ENCODE results near the gene RMND1.

RMND1 gene

GRCh38 chr6:151379933-151380847 lies 71.7 kb downstream of the RMND1 start:
- Histone ChIP-seq H3K56ac (ENCODE audit: low read length) (peak overlapping the region; percentile 6), H3K18ac (ENCODE audit: low read length) (no peak overlapping the region), H3K27ac (ENCODE audit: low read depth, low read length) (no peak overlapping the region)

GRCh38 chr6:151377095-151377494 lies 74.8 kb downstream of the RMND1 start:
- H3K79me2 ChIP-seq (ENCODE audit: control insufficient read depth, insufficient read depth, low read length) = peaks cover 38% of the 10 kb centered on the region
- no peak overlapping the region for H3K4me3 ChIP-seq (ENCODE audit: low read length)
- H2AK5ac ChIP-seq (ENCODE audit: low read length) = no peak overlapping the region
- no peak overlapping the region for H2BK120ac ChIP-seq (ENCODE audit: low read depth, low read length)
- no peak overlapping the region for H3K18ac ChIP-seq (ENCODE audit: low read length)
- no peak overlapping the region for H3K23ac ChIP-seq (ENCODE audit: low read length)
- H2BK5ac ChIP-seq (ENCODE audit: low read length) = no peak overlapping the region
- no CpG with 5 or more reads among the region's 3 CpGs for WGBS (ENCODE audit: extremely low coverage, insufficient coverage, low lambda C conversion rate)
- no peak overlapping the region for H4K5ac ChIP-seq (ENCODE audit: low read length)
- no peak for DNase-seq
- H3K4me2 ChIP-seq (ENCODE audit: low read length) = no peak overlapping the region
- no peaks in the 10 kb centered on the region for H3K4me1 ChIP-seq (ENCODE audit: control insufficient read depth, low read depth, low read length)
- peaks cover 14% of the 10 kb centered on the region for H3K79me1 ChIP-seq (ENCODE audit: low read length)
- H2BK15ac ChIP-seq (replicated peaks; ENCODE audit: low read depth) = no peak overlapping the region
- H3K4ac ChIP-seq (ENCODE audit: low read depth, low read length) = no peak overlapping the region
- H4K8ac ChIP-seq (ENCODE audit: low read depth, low read length) = no peak overlapping the region
- peaks cover 4% of the 10 kb centered on the region for H3K36me3 ChIP-seq (ENCODE audit: control insufficient read depth, insufficient read depth, low read length)
- no peak overlapping the region for H3K27ac ChIP-seq (ENCODE audit: low read depth, low read length)
- no peak overlapping the region for H3K56ac ChIP-seq (ENCODE audit: low read length)
- no peaks in the 10 kb centered on the region for H3K27me3 ChIP-seq (ENCODE audit: insufficient read depth, low read length, poor library complexity)
- H3K9ac ChIP-seq (ENCODE audit: low read length) = no peak overlapping the region

More at GRCh38 chr6:151379933-151380847, 71.7 kb downstream of the RMND1 start:
- H2BK5ac ChIP-seq (ENCODE audit: low read length) = peak overlapping the region; percentile 25
- peaks cover 17% of the 10 kb centered on the region for H3K79me1 ChIP-seq (ENCODE audit: low read length)
- H3K79me2 ChIP-seq (ENCODE audit: control insufficient read depth, insufficient read depth, low read length) = peaks cover 54% of the 10 kb centered on the region
- no peak overlapping the region for H2BK15ac ChIP-seq (replicated peaks; ENCODE audit: low read depth)
- H3K23ac ChIP-seq (ENCODE audit: low read length) = no peak overlapping the region
- no peak overlapping the region for H3K9ac ChIP-seq (ENCODE audit: low read length)
- H3K36me3 ChIP-seq (ENCODE audit: control insufficient read depth, insufficient read depth, low read length) = peaks cover 2% of the 10 kb centered on the region
- no peak for DNase-seq
- no peak overlapping the region for H4K8ac ChIP-seq (ENCODE audit: low read depth, low read length)
- H4K5ac ChIP-seq (ENCODE audit: low read length) = no peak overlapping the region
- WGBS (ENCODE audit: extremely low coverage, insufficient coverage, low lambda C conversion rate) = no CpG with 5 or more reads among the region's 14 CpGs
- H2BK120ac ChIP-seq (ENCODE audit: low read depth, low read length) = no peak overlapping the region
- no peak overlapping the region for H3K4me3 ChIP-seq (ENCODE audit: low read length)
- no peak overlapping the region for H3K4me2 ChIP-seq (ENCODE audit: low read length)
- H3K4ac ChIP-seq (ENCODE audit: low read depth, low read length) = no peak overlapping the region
- peaks cover 6% of the 10 kb centered on the region for H3K4me1 ChIP-seq (ENCODE audit: control insufficient read depth, low read depth, low read length)
- no peak overlapping the region for H2AK5ac ChIP-seq (ENCODE audit: low read length)
- no peaks in the 10 kb centered on the region for H3K27me3 ChIP-seq (ENCODE audit: insufficient read depth, low read length, poor library complexity)

DNA sequence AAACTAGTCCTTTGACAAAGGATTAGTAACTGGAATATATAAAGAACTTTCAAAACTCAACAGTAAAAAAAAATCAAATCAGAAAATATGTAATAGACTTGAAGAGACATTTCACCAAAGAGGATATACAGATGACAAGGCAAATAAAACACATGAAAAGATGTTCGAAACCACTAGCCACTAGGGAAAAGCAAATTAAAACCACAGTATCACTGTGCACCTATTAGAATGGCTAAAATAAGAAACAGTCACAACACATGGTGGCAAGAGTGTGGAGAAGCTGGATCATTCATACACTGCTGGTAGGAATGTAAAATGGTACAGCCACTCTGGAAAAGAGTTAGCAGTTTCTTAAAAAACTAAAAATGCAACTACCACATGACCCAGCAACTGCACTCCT lies 75.5 kb downstream of the RMND1 start:
- Histone ChIP-seq H3K4me1 (ENCODE audit: control insufficient read depth, low read depth, low read length) (no peaks in the 10 kb centered on the region), H2BK120ac (ENCODE audit: low read depth, low read length) (no peak overlapping the region), H3K9ac (ENCODE audit: low read length) (no peak overlapping the region), H3K4me3 (ENCODE audit: low read length) (no peak overlapping the region), H3K4ac (ENCODE audit: low read depth, low read length) (no peak overlapping the region), H3K4me2 (ENCODE audit: low read length) (no peak overlapping the region), H2BK5ac (ENCODE audit: low read length) (no peak overlapping the region), H3K36me3 (ENCODE audit: control insufficient read depth, insufficient read depth, low read length) (peaks cover 2% of the 10 kb centered on the region), H4K5ac (ENCODE audit: low read length) (no peak overlapping the region), H3K18ac (ENCODE audit: low read length) (no peak overlapping the region), H3K27me3 (ENCODE audit: insufficient read depth, low read length, poor library complexity) (no peaks in the 10 kb centered on the region), H3K79me1 (ENCODE audit: low read length) (peaks cover 9% of the 10 kb centered on the region), H3K56ac (ENCODE audit: low read length) (no peak overlapping the region), H3K27ac (ENCODE audit: low read depth, low read length) (no peak overlapping the region), H4K8ac (ENCODE audit: low read depth, low read length) (no peak overlapping the region), H2BK15ac (replicated peaks; ENCODE audit: low read depth) (no peak overlapping the region), H3K79me2 (ENCODE audit: control insufficient read depth, insufficient read depth, low read length) (peaks cover 33% of the 10 kb centered on the region), H2AK5ac (ENCODE audit: low read length) (no peak overlapping the region), H3K23ac (ENCODE audit: low read length) (peak overlapping the region; percentile 17)
- DNase-seq = no peak
- WGBS (ENCODE audit: extremely low coverage, insufficient coverage, low lambda C conversion rate) = no CpG with 5 or more reads among the region's 1 CpG

DNA sequence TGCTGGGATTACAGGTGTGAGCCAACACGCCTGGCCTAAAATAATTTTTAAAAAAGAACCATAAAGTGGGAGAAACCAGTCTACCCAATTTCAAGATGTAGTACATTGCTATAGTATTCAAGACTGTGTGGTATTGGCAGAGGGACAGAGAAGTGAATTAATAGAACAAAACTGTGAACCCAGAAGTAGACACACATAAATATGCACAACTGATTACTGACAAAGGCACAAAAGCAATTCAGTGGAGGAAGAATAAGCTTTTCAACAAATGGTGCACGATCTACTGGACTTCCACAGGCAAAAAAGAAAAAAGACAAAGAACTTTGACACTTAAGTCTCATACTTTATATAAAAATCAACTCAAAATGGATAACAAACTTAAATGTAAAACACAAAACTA lies 76.1 kb downstream of the RMND1 start:
- H3K79me1 ChIP-seq (ENCODE audit: low read length) = peaks cover 9% of the 10 kb centered on the region
- no peak overlapping the region for H3K27ac ChIP-seq (ENCODE audit: low read depth, low read length)
- H2BK5ac ChIP-seq (ENCODE audit: low read length) = no peak overlapping the region
- no peak overlapping the region for H3K23ac ChIP-seq (ENCODE audit: low read length)
- H2BK15ac ChIP-seq (replicated peaks; ENCODE audit: low read depth) = no peak overlapping the region
- H3K4me1 ChIP-seq (ENCODE audit: control insufficient read depth, low read depth, low read length) = no peaks in the 10 kb centered on the region
- H4K5ac ChIP-seq (ENCODE audit: low read length) = no peak overlapping the region
- no peak overlapping the region for H3K4me2 ChIP-seq (ENCODE audit: low read length)
- H3K18ac ChIP-seq (ENCODE audit: low read length) = no peak overlapping the region
- peaks cover 30% of the 10 kb centered on the region for H3K79me2 ChIP-seq (ENCODE audit: control insufficient read depth, insufficient read depth, low read length)
- no peak overlapping the region for H3K4me3 ChIP-seq (ENCODE audit: low read length)
- peaks cover 2% of the 10 kb centered on the region for H3K36me3 ChIP-seq (ENCODE audit: control insufficient read depth, insufficient read depth, low read length)
- no peak overlapping the region for H3K4ac ChIP-seq (ENCODE audit: low read depth, low read length)
- H3K56ac ChIP-seq (ENCODE audit: low read length) = no peak overlapping the region
- no peak overlapping the region for H2AK5ac ChIP-seq (ENCODE audit: low read length)
- no CpG with 5 or more reads among the region's 2 CpGs for WGBS (ENCODE audit: extremely low coverage, insufficient coverage, low lambda C conversion rate)
- no peak overlapping the region for H2BK120ac ChIP-seq (ENCODE audit: low read depth, low read length)
- no peak for DNase-seq
- no peak overlapping the region for H3K9ac ChIP-seq (ENCODE audit: low read length)
- H3K27me3 ChIP-seq (ENCODE audit: insufficient read depth, low read length, poor library complexity) = no peaks in the 10 kb centered on the region
- no peak overlapping the region for H4K8ac ChIP-seq (ENCODE audit: low read depth, low read length)

DNA sequence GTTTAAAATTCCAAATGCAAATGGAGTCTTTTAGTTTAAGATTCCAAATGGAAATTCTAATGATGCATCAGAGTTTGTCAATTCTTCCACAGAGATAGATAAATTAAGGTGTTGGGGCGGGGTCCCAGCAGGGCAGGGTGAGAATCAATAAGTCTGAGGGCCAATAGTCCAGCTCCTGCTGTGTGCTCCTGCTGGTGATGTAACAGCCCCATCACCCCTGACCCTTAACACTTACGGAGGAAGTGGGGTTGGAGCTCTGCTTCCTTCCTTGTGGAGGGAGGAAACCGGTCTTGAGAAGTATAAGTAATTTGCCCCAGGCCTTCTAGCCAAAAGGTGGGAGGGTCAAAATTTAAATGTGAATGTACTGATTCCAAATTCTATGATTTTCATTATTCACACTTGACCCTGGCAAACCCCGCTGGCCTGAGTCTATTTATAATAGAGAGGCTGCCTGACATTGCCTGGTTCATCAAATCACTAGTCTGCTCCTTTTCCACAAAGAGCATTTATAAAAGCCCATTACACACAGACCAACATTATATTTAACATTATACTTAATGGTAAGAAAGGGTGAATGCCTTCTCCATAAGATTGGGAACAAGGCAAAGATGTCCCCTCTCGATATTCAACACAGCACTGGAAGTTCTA lies 77.8 kb downstream of the RMND1 start:
- DNase-seq = peak; percentile 80
- H3K79me2 ChIP-seq (ENCODE audit: control insufficient read depth, insufficient read depth, low read length) = peaks cover 23% of the 10 kb centered on the region
- no CpG with 5 or more reads among the region's 5 CpGs for WGBS (ENCODE audit: extremely low coverage, insufficient coverage, low lambda C conversion rate)

More for the DNA sequence above, 77.8 kb downstream of the RMND1 start:
- Histone ChIP-seq H3K4me2 (ENCODE audit: low read length) (no peak overlapping the region), H3K79me1 (ENCODE audit: low read length) (peaks cover 7% of the 10 kb centered on the region), H3K18ac (ENCODE audit: low read length) (no peak overlapping the region), H3K4me1 (ENCODE audit: control insufficient read depth, low read depth, low read length) (no peaks in the 10 kb centered on the region), H4K5ac (ENCODE audit: low read length) (no peak overlapping the region), H3K4ac (ENCODE audit: low read depth, low read length) (no peak overlapping the region), H3K27ac (ENCODE audit: low read depth, low read length) (peak overlapping the region; percentile 33), H3K4me3 (ENCODE audit: low read length) (no peak overlapping the region), H4K8ac (ENCODE audit: low read depth, low read length) (no peak overlapping the region), H2BK15ac (replicated peaks; ENCODE audit: low read depth) (no peak overlapping the region), H2AK5ac (ENCODE audit: low read length) (no peak overlapping the region), H3K36me3 (ENCODE audit: control insufficient read depth, insufficient read depth, low read length) (peaks cover 2% of the 10 kb centered on the region), H2BK120ac (ENCODE audit: low read depth, low read length) (no peak overlapping the region), H2BK5ac (ENCODE audit: low read length) (no peak overlapping the region), H3K56ac (ENCODE audit: low read length) (no peak overlapping the region), H3K23ac (ENCODE audit: low read length) (no peak overlapping the region), H3K27me3 (ENCODE audit: insufficient read depth, low read length, poor library complexity) (no peaks in the 10 kb centered on the region), H3K9ac (ENCODE audit: low read length) (no peak overlapping the region)
